PC-9 (cell line): ENCODE results near the gene EIF4EBP3.

ENCODE experiments used
- EZH2 ChIP-seq: fragments of 200-600 bp; sonication (generic); IDR thresholded peaks from 2 replicates; pipeline ENCODE4 v1.8.0; 2017; ENCODE audit warnings: antibody characterized with exemption, low read depth
- TF ChIP-seq, protein P1 (sequence below): fragments of 200-600 bp; sonication (generic); conservative IDR thresholded peaks from 2 replicates; pipeline ENCODE4 v1.6.1; 2017; ENCODE audit warnings: mixed run types, antibody characterized with exemption, mild to moderate bottlenecking, moderate library complexity

DNA sequence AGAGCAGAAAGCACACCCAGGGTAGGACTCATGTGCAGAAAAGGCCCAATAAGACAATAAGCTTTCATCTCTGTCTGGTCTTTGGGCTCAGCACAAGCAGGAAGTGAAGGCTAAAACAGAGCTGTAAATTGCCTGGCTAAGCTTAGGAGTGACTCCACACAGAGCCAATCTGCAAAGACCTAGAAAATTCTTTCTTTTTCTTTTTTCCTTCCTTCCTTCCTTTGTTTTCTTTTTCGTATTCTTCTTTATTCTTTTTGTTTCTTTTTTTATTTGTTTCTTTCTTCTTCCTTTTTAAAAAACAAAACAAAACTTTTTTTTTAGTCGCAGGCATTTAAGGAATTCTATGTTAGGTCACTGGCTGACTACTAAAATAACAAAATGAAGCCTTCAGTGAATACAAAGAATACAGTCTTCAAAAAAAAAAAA is 29.3 kb downstream of the EIF4EBP3 start:
- TF ChIP-seq, protein P1, sequence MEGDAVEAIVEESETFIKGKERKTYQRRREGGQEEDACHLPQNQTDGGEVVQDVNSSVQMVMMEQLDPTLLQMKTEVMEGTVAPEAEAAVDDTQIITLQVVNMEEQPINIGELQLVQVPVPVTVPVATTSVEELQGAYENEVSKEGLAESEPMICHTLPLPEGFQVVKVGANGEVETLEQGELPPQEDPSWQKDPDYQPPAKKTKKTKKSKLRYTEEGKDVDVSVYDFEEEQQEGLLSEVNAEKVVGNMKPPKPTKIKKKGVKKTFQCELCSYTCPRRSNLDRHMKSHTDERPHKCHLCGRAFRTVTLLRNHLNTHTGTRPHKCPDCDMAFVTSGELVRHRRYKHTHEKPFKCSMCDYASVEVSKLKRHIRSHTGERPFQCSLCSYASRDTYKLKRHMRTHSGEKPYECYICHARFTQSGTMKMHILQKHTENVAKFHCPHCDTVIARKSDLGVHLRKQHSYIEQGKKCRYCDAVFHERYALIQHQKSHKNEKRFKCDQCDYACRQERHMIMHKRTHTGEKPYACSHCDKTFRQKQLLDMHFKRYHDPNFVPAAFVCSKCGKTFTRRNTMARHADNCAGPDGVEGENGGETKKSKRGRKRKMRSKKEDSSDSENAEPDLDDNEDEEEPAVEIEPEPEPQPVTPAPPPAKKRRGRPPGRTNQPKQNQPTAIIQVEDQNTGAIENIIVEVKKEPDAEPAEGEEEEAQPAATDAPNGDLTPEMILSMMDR = no peak
- no peak for TF ChIP-seq EZH2
